ENCODE measurements around the gene RNF223. TPM values are rescaled to one million over a fixed set of nuclear protein-coding genes. Genes with fewer than 3 reads are reported as not detected.

Gene RNF223
- total and polyA plus RNA-seq, 2 of the 13 experiments (the other 11 are each of a cell fraction or from before 2014, with no cell fraction given): 0.03 TPM; not detected in 1

DNA sequence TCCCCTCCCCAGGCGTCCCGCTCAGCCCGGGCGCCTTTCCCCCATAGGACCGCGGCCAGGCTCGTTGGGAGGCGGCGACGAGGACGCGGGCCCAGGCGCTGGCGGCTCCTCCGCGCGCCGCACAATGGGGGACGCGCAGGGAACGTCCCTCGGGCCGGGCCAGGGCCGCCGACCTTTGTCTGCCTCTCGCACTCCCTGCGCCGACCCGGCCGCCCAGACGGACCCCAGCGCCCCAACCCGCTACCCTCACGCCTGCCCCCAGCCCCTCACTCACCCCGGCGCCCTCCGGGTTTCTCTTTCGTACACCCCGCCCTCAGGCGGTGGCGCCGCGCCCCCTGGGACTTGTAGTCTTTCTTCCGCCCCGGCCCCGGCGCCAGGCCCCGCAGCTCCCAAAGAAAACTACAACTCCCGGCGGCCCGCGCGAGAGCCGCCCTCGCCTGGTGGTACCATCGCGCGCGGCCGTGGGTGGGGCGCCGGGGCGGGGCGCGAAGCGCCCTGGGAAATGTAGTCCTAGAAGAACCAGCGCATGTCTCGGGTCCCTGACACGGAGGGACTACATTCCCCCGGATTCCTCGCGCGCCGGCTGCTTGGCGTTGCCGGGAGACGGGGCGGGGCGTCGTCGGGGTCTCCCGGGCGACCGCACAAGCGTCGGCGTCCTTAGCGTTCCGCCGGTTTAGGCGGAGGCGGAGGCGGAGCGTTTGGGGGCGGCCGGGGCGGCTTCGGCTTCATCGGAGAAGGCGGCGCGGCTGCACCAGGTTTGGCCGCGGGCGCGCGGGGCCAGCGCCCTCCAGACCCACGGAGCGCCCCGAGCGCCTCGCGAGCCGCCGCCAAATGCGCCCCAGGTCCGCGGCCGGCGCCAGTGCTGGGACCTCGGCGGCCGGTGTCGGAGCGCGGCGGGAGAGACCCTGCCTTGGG lies 41.9 kb upstream of the RNF223 start, which contains the start of gene C1orf159 (continued):
- TF ChIP-seq HNRNPLL (IDR thresholded peaks at IDR 0.05; ENCODE audit: low read depth, low read length, poor library complexity, severe bottlenecking) (peak; percentile 99), ZNF354B (CRISPR knock-in tag; IDR thresholded peaks at IDR 0.05) (no peak), SKI (IDR thresholded peaks at IDR 0.05; ENCODE audit: partially characterized antibody) (peak; percentile 87), U2AF2 (IDR thresholded peaks at IDR 0.05; ENCODE audit: low read depth, low read length) (peak; percentile 43; the same call in 1 of the 2 replicates), ZNF468 (CRISPR knock-in tag; IDR thresholded peaks at IDR 0.05) (no peak), BHLHE40 (IDR thresholded peaks at IDR 0.05; ENCODE audit: low read length) (no peak), TCF7L2 (IDR thresholded peaks at IDR 0.05; ENCODE audit: low read depth, low read length) (no peak), ZMYM3 (CRISPR knock-in tag; IDR thresholded peaks at IDR 0.05) (no peak), PCBP2 (optimal IDR thresholded peaks at IDR 0.05; ENCODE audit: low read depth, low read length, poor library complexity, severe bottlenecking) (no peak), ZBTB3 (CRISPR knock-in tag; IDR thresholded peaks at IDR 0.05; ENCODE audit: borderline replicate concordance, low read depth) (no peak), YY1 (IDR thresholded peaks at IDR 0.05; ENCODE audit: insufficient read depth, insufficient replicate concordance, low read depth, low read length) (peak; percentile 80), ZNF7 (CRISPR knock-in tag; IDR thresholded peaks at IDR 0.05) (no peak), REL (CRISPR knock-in tag; conservative IDR thresholded peaks at IDR 0.05) (no peak), YEATS2 (CRISPR knock-in tag; IDR thresholded peaks at IDR 0.05; ENCODE audit: borderline replicate concordance) (peak; percentile 47; the same call in 1 of the 2 replicates), ARNTL (CRISPR knock-in tag; IDR thresholded peaks at IDR 0.05) (no peak), NR2F6 (IDR thresholded peaks at IDR 0.05) (no peak), NR2F6 (CRISPR knock-in tag; IDR thresholded peaks at IDR 0.05) (no peak), U2AF1 (optimal IDR thresholded peaks at IDR 0.05; ENCODE audit: low read depth, low read length) (no peak), HOXD1 (CRISPR knock-in tag; IDR thresholded peaks at IDR 0.05) (no peak), RBM22 (optimal IDR thresholded peaks at IDR 0.05; ENCODE audit: low read length) (peak; percentile 100), MTA1 (CRISPR knock-in tag; IDR thresholded peaks at IDR 0.05; ENCODE audit: borderline replicate concordance) (no peak), ZNF746 (CRISPR knock-in tag; IDR thresholded peaks at IDR 0.05) (0 out of 2 replicates have a peak, but pooled peaks have one; percentile 12), SIX4 (CRISPR knock-in tag; IDR thresholded peaks at IDR 0.05) (no peak), ZNF136 (CRISPR knock-in tag; IDR thresholded peaks at IDR 0.05; ENCODE audit: low read depth) (0 out of 2 replicates have a peak, but pooled peaks have one; percentile 54)
- TF ChIP-seq, protein P1, sequence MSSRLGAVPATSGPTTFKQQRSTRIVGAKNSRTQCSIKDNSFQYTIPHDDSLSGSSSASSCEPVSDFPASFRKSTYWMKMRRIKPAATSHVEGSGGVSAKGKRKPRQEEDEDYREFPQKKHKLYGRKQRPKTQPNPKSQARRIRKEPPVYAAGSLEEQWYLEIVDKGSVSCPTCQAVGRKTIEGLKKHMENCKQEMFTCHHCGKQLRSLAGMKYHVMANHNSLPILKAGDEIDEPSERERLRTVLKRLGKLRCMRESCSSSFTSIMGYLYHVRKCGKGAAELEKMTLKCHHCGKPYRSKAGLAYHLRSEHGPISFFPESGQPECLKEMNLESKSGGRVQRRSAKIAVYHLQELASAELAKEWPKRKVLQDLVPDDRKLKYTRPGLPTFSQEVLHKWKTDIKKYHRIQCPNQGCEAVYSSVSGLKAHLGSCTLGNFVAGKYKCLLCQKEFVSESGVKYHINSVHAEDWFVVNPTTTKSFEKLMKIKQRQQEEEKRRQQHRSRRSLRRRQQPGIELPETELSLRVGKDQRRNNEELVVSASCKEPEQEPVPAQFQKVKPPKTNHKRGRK (CRISPR knock-in tag; IDR thresholded peaks at IDR 0.05): no peak
- TF ChIP-seq, protein P2, sequence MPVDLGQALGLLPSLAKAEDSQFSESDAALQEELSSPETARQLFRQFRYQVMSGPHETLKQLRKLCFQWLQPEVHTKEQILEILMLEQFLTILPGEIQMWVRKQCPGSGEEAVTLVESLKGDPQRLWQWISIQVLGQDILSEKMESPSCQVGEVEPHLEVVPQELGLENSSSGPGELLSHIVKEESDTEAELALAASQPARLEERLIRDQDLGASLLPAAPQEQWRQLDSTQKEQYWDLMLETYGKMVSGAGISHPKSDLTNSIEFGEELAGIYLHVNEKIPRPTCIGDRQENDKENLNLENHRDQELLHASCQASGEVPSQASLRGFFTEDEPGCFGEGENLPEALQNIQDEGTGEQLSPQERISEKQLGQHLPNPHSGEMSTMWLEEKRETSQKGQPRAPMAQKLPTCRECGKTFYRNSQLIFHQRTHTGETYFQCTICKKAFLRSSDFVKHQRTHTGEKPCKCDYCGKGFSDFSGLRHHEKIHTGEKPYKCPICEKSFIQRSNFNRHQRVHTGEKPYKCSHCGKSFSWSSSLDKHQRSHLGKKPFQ (CRISPR knock-in tag; IDR thresholded peaks at IDR 0.05; ENCODE audit: insufficient replicate concordance): no peak
- TF ChIP-seq, protein P3, sequence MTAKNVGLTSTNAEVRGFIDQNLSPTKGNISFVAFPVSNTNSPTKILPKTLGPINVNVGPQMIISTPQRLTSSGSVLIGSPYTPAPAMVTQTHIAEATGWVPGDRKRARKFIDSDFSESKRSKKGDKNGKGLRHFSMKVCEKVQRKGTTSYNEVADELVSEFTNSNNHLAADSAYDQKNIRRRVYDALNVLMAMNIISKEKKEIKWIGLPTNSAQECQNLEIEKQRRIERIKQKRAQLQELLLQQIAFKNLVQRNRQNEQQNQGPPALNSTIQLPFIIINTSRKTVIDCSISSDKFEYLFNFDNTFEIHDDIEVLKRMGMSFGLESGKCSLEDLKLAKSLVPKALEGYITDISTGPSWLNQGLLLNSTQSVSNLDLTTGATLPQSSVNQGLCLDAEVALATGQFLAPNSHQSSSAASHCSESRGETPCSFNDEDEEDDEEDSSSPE (CRISPR knock-in tag; IDR thresholded peaks at IDR 0.05): peak; percentile 93

Data from HepG2 (cell line).